ENCODE results near the gene LY6G6D. TPM values are rescaled to one million over a fixed set of nuclear protein-coding genes. Genes with fewer than 3 reads are reported as not detected.

The LY6G6D gene
- total RNA-seq, 1 experiment from 2014 or later: not detected

DNA sequence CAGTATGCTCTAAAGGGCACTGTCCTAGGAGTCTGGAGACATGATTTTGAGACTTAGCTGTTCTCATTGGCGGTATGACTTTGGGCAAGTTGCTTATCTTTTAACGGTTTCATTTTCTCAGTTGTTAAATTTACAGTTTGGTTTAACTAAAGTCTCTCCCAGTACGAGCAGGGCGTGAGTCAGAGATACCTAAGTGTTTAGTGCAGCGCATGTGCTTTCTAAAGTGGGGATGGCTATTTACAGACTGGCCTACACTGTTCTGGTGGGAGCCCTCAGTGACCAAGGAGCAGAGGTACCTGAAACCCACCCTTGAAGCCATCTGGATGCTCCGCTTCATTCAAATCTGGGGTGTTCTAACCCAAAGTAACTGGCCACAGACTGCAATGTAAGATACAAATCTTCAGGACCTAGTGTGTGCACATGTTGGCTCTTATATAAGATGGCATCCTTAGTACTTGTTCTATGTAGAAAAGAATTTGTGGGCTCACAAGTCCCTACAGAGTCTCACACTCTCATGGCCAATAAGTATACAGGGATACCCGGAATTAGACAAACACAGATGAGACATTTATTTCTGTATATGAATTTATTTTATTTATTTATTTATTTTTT, 35.4 kb downstream of the LY6G6D start:
- no peak overlapping the region for H2BK15ac ChIP-seq (ENCODE audit: low read depth, low read length)
- H4K20me1 ChIP-seq (ENCODE audit: control insufficient read depth, insufficient read depth, insufficient read length): no peaks in the 10 kb centered on the region

More for the DNA sequence above, 35.4 kb downstream of the LY6G6D start:
- Histone ChIP-seq H4K5ac (ENCODE audit: insufficient read length, low read depth, low read length) (no peak overlapping the region), H3K14ac (ENCODE audit: insufficient read depth, low read length) (no peak overlapping the region), H2BK120ac (ENCODE audit: low read depth, low read length, poor library complexity, severe bottlenecking) (no peak overlapping the region), H3K23me2 (ENCODE audit: insufficient read length, low read depth, low read length, poor library complexity, severe bottlenecking) (no peaks in the 10 kb centered on the region), H3K79me1 (ENCODE audit: insufficient read depth, low read depth, low read length, poor library complexity, severe bottlenecking) (no peaks in the 10 kb centered on the region), H3K18ac (ENCODE audit: insufficient read length, low read depth, low read length) (no peak overlapping the region), H2BK12ac (ENCODE audit: insufficient read length, low read depth, low read length) (no peak overlapping the region), H3K79me2 (ENCODE audit: insufficient read depth, low read length) (no peaks in the 10 kb centered on the region), H4K91ac (ENCODE audit: insufficient read length, low read depth, low read length) (no peak overlapping the region), H3K27ac (ENCODE audit: insufficient read length, low read depth, low read length) (no peak overlapping the region), H4K8ac (replicated peaks; ENCODE audit: insufficient read length, low read depth, low read length) (no peak overlapping the region), H2AFZ (ENCODE audit: low read length) (no peak overlapping the region), H3K9ac (ENCODE audit: extremely low read depth, insufficient read length, low read length) (no peak overlapping the region), H3K23ac (ENCODE audit: insufficient read length, low read depth, low read length) (no peak overlapping the region), H2BK20ac (ENCODE audit: low read depth, low read length, poor library complexity, severe bottlenecking) (no peak overlapping the region), H3K9me3 (ENCODE audit: control insufficient read depth, low read depth, low read length) (no peaks in the 10 kb centered on the region), H3K4ac (ENCODE audit: low read depth, low read length) (no peak overlapping the region), H3K4me2 (ENCODE audit: insufficient read depth, insufficient read length, low read length) (no peak overlapping the region), H3K4me1 (ENCODE audit: insufficient read depth, low read length) (no peaks in the 10 kb centered on the region), H3K56ac (ENCODE audit: insufficient read length, low read depth, low read length) (no peak overlapping the region), H3K27me3 (ENCODE audit: insufficient read depth, low read length) (no peaks in the 10 kb centered on the region), H3T11ph (ENCODE audit: low read length) (no peak overlapping the region), H2BK5ac (ENCODE audit: insufficient read length, low read length) (no peak overlapping the region), H2AK5ac (ENCODE audit: insufficient read length, low read length) (no peak overlapping the region)
- DNase-seq: no peak
- Mint-ChIP-seq H3K27me3 (ENCODE audit: low read depth) (no peaks in the 10 kb centered on the region), H3K4me3 (no peak overlapping the region), H3K36me3 (ENCODE audit: insufficient read depth in 1 of 3, low read depth in 3 of 3) (peaks cover 6 to 24% (median 15%) of the 10 kb centered on the region in 3 experiments; a peak in 6 of 7 replicates), H3K4me1 (no peaks in the 10 kb centered on the region), H3K9me3 (no peaks in the 10 kb centered on the region), H3K27ac (no peak overlapping the region)
- TF ChIP-seq, protein P1, sequence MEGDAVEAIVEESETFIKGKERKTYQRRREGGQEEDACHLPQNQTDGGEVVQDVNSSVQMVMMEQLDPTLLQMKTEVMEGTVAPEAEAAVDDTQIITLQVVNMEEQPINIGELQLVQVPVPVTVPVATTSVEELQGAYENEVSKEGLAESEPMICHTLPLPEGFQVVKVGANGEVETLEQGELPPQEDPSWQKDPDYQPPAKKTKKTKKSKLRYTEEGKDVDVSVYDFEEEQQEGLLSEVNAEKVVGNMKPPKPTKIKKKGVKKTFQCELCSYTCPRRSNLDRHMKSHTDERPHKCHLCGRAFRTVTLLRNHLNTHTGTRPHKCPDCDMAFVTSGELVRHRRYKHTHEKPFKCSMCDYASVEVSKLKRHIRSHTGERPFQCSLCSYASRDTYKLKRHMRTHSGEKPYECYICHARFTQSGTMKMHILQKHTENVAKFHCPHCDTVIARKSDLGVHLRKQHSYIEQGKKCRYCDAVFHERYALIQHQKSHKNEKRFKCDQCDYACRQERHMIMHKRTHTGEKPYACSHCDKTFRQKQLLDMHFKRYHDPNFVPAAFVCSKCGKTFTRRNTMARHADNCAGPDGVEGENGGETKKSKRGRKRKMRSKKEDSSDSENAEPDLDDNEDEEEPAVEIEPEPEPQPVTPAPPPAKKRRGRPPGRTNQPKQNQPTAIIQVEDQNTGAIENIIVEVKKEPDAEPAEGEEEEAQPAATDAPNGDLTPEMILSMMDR (conservative IDR thresholded peaks at IDR 0.05): no peak
- WGBS (ENCODE audit: extremely low coverage, insufficient read length, low lambda C conversion rate): no CpG with 5 or more reads among the region's 7 CpGs
